NCI-H526 treated with DMSO at 0.1 percent for 48 hours (cell line): ENCODE results near the gene PRRT1B.
"Not testable (repeated sequence)": the region's sequence is repeated elsewhere in the genome, so short reads cannot be mapped to it uniquely, and the experiment has no call there.

Experiments
- DNase-seq: peaks from one replicate; lab custom pipeline; 2025; lab: John Stamatoyannopoulos, UW

PRRT1B gene

GRCh38 chr9:131550465-131550864 is 5.1 kb downstream of the PRRT1B start:
- DNase-seq = not testable (repeated sequence)

- no peak for DNase-seq
These were observed 6.7 kb downstream of the PRRT1B start for GRCh38 chr9:131552030-131552429.

GRCh38 chr9:131554087-131554842 is 8.9 kb downstream of the PRRT1B start:
- DNase-seq = no peak

- DNase-seq = no peak
These were observed 9.6 kb downstream of the PRRT1B start for GRCh38 chr9:131554843-131555351.

- no peak for DNase-seq
These were observed 10.7 kb downstream of the PRRT1B start for GRCh38 chr9:131555841-131556673.

GRCh38 chr9:131557855-131558548 is 12.7 kb downstream of the PRRT1B start:
- no peak for DNase-seq

- DNase-seq = no peak
These were observed 14.2 kb downstream of the PRRT1B start for GRCh38 chr9:131559421-131560000.

- DNase-seq = no peak
These were observed 17.0 kb downstream of the PRRT1B start for GRCh38 chr9:131562032-131562959.

- DNase-seq = no peak
These were observed 20.0 kb downstream of the PRRT1B start for GRCh38 chr9:131565369-131565768.

GRCh38 chr9:131566158-131566557 is 20.8 kb downstream of the PRRT1B start:
- no peak for DNase-seq

GRCh38 chr9:131567910-131568309 is 22.6 kb downstream of the PRRT1B start:
- DNase-seq = no peak

GRCh38 chr9:131574730-131575640 is 29.7 kb downstream of the PRRT1B start:
- DNase-seq = no peak

GRCh38 chr9:131575946-131576853 is 30.9 kb downstream of the PRRT1B start:
- no peak for DNase-seq

- no peak for DNase-seq
These were observed 32.0 kb downstream of the PRRT1B start for GRCh38 chr9:131577005-131578000.

- DNase-seq = no peak
These were observed 32.7 kb downstream of the PRRT1B start for GRCh38 chr9:131578021-131578420.

- no peak for DNase-seq
These were observed 33.6 kb downstream of the PRRT1B start for GRCh38 chr9:131578731-131579504.

- no peak for DNase-seq
These were observed 34.5 kb downstream of the PRRT1B start for GRCh38 chr9:131579789-131580211.
